Ishikawa (cell line): ENCODE results near the gene LUZP2.

ENCODE experiments used
- EGR1 ChIP-seq: IDR thresholded peaks from 2 replicates; pipeline ENCODE4 v1.6.1; 2012
- EP300 ChIP-seq: IDR thresholded peaks from 2 replicates; pipeline ENCODE4 v1.6.1; 2012; ENCODE audit warnings: borderline replicate concordance
- REST ChIP-seq: IDR thresholded peaks from 2 replicates; pipeline ENCODE4 v1.6.1; 2012; ENCODE audit warnings: low read depth, mild to moderate bottlenecking
- TCF12 ChIP-seq: IDR thresholded peaks from 2 replicates; pipeline ENCODE4 v1.6.1; 2012; ENCODE audit warnings: low read depth

- TF ChIP-seq EP300 (no peak), EGR1 (no peak), TCF12 (no peak), REST (no peak)
These were observed 468.9 kb downstream of the LUZP2 start for GRCh38 chr11:24965748-24966147.
